ENCODE measurements around the gene FBXL4.

- TF ChIP-seq CTCF (conservative IDR thresholded peaks at IDR 0.05 in 1 of 2, IDR thresholded peaks at IDR 0.05 in 1 of 2; ENCODE audit: low read depth in 1 of 2, low read length in 2 of 2) (no peak), EZH2 (IDR thresholded peaks at IDR 0.05; ENCODE audit: low read length, missing control alignments) (no peak)
Measured at GRCh38 chr6:98945311-98946115, 2.2 kb downstream of the FBXL4 start.
